Suprapubic skin (tissue), 4 donors: ENCODE data around the gene SPTLC3.

Source experiments
- CTCF ChIP-seq, 2 donors: fragments of 200-600 bp in 1 of 2; fragments of 450-650 bp in 1 of 2; sonication (generic) in 1 of 2; IDR thresholded peaks; one replicate each; pipeline ENCODE4 v1.5.1; 2016 to 2019; ENCODE audit warnings: antibody characterized with exemption in 2 of 2, mild to moderate bottlenecking in 1 of 2, moderate library complexity in 1 of 2
- POLR2A ChIP-seq, 2 donors: fragments of 450-650 bp; IDR thresholded peaks; one replicate each; pipeline ENCODE4 v1.6.1; 2017; ENCODE audit warnings: antibody characterized with exemption in 2 of 2, mild to moderate bottlenecking in 2 of 2, moderate library complexity in 2 of 2
- POLR2AphosphoS5 ChIP-seq, 3 donors: sonication (generic); formaldehyde crosslinking; IDR thresholded peaks; one replicate each; pipeline ENCODE4 v1.6.1; 2017; ENCODE audit warnings: antibody characterized with exemption in 3 of 3

DNA sequence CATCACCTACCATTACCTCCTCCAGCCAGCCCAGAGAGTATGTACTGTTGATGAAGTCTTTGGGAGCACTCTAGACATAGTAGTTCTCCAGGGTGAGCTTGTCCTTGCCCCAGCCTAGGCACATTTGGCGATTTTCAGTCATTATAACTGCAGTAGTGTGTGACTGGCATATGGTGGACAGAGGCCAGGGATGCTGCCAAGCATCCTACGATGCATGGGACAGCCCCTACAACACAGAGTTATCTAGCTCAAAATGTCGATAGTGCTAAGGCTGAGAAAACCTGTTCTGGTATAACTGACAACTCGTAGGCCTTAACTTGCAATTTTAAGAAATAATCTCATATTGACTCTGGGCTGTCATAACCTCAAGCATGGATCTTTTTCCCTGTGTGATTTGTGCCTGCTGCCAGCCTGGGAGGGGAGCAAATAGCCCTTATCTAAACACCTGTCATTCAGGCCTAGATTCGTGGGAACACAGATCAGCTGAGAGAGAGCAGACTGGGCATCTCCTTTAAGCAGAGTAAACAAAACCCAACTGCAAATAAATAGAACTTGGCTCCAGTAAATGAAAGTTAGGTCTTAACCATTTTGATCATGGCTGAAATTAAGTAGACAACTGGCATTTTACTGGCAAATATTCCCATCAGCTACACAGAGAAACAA lies 102.6 kb downstream of the SPTLC3 start:
- TF ChIP-seq POLR2A (IDR thresholded peaks at IDR 0.05) (no peak), CTCF (IDR thresholded peaks at IDR 0.05) (no peak), POLR2AphosphoS5 (IDR thresholded peaks at IDR 0.05) (no peak)
